Heart right ventricle (tissue), 16 donors: ENCODE measurements around the gene CDC5L. TPM values are rescaled to one million over a fixed set of nuclear protein-coding genes. Genes with fewer than 3 reads are reported as not detected.

ENCODE experiments used
- ATAC-seq, 8 donors: fragments of 200-7000 bp; cut with Tn5 transposase; one replicate each; pipeline ENCODE4 v1.9.1; 2020; ENCODE audit warnings: mild to moderate bottlenecking in 8 of 8, moderate library complexity in 8 of 8, moderate number of reproducible peaks in 1 of 8
- DNase-seq, 2 donors: peaks; one replicate each; pipeline ENCODE4 v3.0.0-alpha.2; 2020
- H3K27ac ChIP-seq, 10 donors: fragments of 200-600 bp; sonication (generic) in 2 of 10; one replicate each; pipeline versions ENCODE4 v1.5.0 to v1.8.0; 2020 to 2022; ENCODE audit warnings: mild to moderate bottlenecking in 3 of 10
- H3K27me3 ChIP-seq, 7 donors: fragments of 200-600 bp; one replicate each; pipeline ENCODE4 v1.8.0; 2021 to 2022; ENCODE audit warnings: mild to moderate bottlenecking in 2 of 7
- H3K36me3 ChIP-seq, 9 donors: fragments of 200-600 bp; sonication (generic) in 1 of 9; one replicate each; pipeline versions ENCODE4 v1.5.0 to v1.8.0; 2020 to 2022; ENCODE audit warnings: mild to moderate bottlenecking in 2 of 9
- H3K4me1 ChIP-seq, 9 donors: fragments of 200-600 bp; sonication (generic) in 1 of 9; one replicate each; pipeline versions ENCODE4 v1.5.0 to v1.8.0; 2020 to 2022; ENCODE audit warnings: mild to moderate bottlenecking in 4 of 9
- H3K4me3 ChIP-seq, 10 donors: fragments of 200-600 bp; sonication (generic) in 2 of 10; one replicate each; pipeline versions ENCODE4 v1.5.0 to v1.8.0; 2020 to 2022; ENCODE audit warnings: mild to moderate bottlenecking in 7 of 10, moderate library complexity in 2 of 10
- H3K9me3 ChIP-seq, 11 donors: fragments of 200-600 bp in 10 of 11; sonication (generic) in 2 of 11; one replicate each; pipeline versions ENCODE4 v1.5.0 to v1.8.0; 2013 to 2022; ENCODE audit warnings: mild to moderate bottlenecking in 2 of 11, control low read depth in 1 of 11, moderate library complexity in 1 of 11
- WGBS, 2 donors: extraction: QIAGEN DNeasy Blood & Tissue Kit; methylation state at CpG; one replicate each; pipeline ENCODE4 v1.1.7; 2013; ENCODE audit warnings: inconsistent platforms in 1 of 2; 5-methylcytosine and 5-hydroxymethylcytosine counted together
- intact Hi-C, 10 donors: fragments of 100-400 bp; cut with DNase I; formaldehyde crosslinking; loops; one replicate each; pipeline versions ENCODE4 v1.11.1 to v1.14.2; 2022
- polyA plus RNA-seq, 2 donors: library from polyadenylated mRNA; stranded (reverse); fragments of 200-250 nt; gene quantifications; one replicate each; pipeline ENCODE4 v1.2.3, GENCODE V29; 2013
- total RNA-seq, 10 donors: library from RNA; stranded (reverse); fragmentation: NEBNext Ultra II Directional in 3 of 10; extraction: Animal tissue kit (Norgen Biotek cat#: 25700) in 3 of 10; gene quantifications; one replicate each; pipeline versions ENCODE4 v1.2.1 to v1.2.4, GENCODE V29; 2021 to 2023
- TF ChIP-seq, protein P1 (sequence below), 9 donors: fragments of 200-600 bp; sonication (generic) in 2 of 9; IDR thresholded peaks; one replicate each; pipeline versions ENCODE4 v1.5.0 to v1.8.0; 2021 to 2022; ENCODE audit warnings: antibody characterized with exemption in 9 of 9, mild to moderate bottlenecking in 5 of 9, moderate library complexity in 1 of 9
- donor health status: Arrhythmogenic right ventricular cardiomyopathy.
- donor health status: ischemic (EF 13 %, LVEDD 7.1; RV severe dilation, severe dysfunction).
- donor health status: healthy with polysubstance abuse.
- donor health status: DM: no; HTN: yes; CAD: no.
- donor health status: DM: no; HTN: no; CAD: no.
- donor health status: ischemic (EF 25% LVEDD 6.9; RV normal size, moderate dysfunction).
- donor health status: ischemic (EF 25% LVEDD 5.7; RV mildly dilated, moderate dysfunction).
- donor health status: healthy.
- donor health status: DM: yes; HTN: yes; CAD: no.
- donor health status: Ischemic cardiomyopathy.
- donor health status: ischemic (EF 35%, LVEDD 5.7; RV mildly dilated, moderate dysfunction).
- donor health status: nonischemic (EF 11% LVEDD 7.7; RV severe dilation, severe dysfunction).
- donor health status: DM: yes; HTN: yes; CAD: no.
- donor health status: PGD.
- donor health status: ischemic (EF 29% LVEDD 5.4; RV normal size, mild dysfunction).
- donor health status: nonischemic (EF 23%, LVEDD 6.1; RV moderate dilation, normal function).

The CDC5L gene
- total and polyA plus RNA-seq, 12 donors, result 5.4 to 26.5 (median 20.5) TPM

DNA sequence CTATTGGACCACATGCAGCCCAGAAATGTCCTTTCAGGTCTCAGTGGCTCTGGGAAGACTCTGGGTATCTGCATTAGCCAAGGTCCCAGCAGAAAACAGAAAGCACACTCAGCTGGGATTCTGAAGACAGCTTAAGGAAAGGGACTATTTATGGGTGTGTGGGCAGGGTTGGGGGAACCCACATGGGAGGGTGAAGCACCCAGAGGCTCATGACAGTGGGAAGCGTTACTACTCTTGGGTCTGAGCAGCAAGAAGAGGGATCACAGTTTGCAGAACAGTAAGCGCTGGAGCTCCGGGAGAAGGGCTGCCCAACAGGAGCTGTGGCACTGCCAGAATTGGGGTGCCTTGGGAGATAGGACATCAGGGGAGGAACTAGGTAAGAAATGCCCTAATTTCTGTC lies 12.4 kb upstream of the CDC5L start:
- ATAC-seq (no peak), DNase-seq (no peak)
- Histone ChIP-seq H3K9me3 (peaks cover 0 to 4% (median 0%) of the 10 kb centered on the region in 11 donors), H3K27me3 (peaks cover 0 to 11% (median 0%) of the 10 kb centered on the region in 7 donors), H3K4me1 (no peaks in the 10 kb centered on the region), H3K27ac (no peak overlapping the region), H3K36me3 (no peaks in the 10 kb centered on the region), H3K4me3 (no peak overlapping the region)
- WGBS, 2 donors, result 87 to 90% methylated on average over 3 of the region's 3 CpGs
- TF ChIP-seq, protein P1, sequence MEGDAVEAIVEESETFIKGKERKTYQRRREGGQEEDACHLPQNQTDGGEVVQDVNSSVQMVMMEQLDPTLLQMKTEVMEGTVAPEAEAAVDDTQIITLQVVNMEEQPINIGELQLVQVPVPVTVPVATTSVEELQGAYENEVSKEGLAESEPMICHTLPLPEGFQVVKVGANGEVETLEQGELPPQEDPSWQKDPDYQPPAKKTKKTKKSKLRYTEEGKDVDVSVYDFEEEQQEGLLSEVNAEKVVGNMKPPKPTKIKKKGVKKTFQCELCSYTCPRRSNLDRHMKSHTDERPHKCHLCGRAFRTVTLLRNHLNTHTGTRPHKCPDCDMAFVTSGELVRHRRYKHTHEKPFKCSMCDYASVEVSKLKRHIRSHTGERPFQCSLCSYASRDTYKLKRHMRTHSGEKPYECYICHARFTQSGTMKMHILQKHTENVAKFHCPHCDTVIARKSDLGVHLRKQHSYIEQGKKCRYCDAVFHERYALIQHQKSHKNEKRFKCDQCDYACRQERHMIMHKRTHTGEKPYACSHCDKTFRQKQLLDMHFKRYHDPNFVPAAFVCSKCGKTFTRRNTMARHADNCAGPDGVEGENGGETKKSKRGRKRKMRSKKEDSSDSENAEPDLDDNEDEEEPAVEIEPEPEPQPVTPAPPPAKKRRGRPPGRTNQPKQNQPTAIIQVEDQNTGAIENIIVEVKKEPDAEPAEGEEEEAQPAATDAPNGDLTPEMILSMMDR (IDR thresholded peaks at IDR 0.05), result no peak
- intact Hi-C loops, result no loop called here

DNA sequence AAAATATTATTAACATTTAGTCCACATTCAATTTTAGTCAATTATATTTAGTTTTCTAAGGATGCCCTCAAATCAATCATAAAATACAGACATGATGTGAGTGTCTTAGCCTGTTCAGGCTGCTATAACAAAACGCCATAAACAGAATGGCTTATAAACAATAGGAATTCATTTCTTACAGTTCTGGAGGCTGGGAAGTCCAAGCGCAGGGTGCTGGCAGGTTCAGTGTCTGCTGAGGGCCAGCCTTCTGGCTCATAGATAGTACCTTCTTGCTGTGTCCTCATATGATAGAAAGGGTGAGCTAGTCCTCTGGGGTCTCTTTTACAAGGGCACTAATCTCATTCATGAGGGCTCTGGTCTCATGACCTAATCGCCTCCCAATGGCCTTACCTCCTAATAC lies 10.0 kb upstream of the CDC5L start:
- Histone ChIP-seq H3K36me3 (no peaks in the 10 kb centered on the region), H3K4me3 (no peak overlapping the region), H3K9me3 (no peaks in the 10 kb centered on the region), H3K4me1 (peaks cover 0 to 10% (median 0%) of the 10 kb centered on the region in 9 donors), H3K27ac (no peak overlapping the region), H3K27me3 (peaks cover 0 to 7% (median 0%) of the 10 kb centered on the region in 7 donors)
- TF ChIP-seq, protein P1 (IDR thresholded peaks at IDR 0.05), result no peak
- WGBS, 2 donors, result 87 to 94% methylated on average over 3 of the region's 3 CpGs
- no peak for ATAC-seq
- DNase-seq, result no peak
- intact Hi-C loops, result no loop called here

DNA sequence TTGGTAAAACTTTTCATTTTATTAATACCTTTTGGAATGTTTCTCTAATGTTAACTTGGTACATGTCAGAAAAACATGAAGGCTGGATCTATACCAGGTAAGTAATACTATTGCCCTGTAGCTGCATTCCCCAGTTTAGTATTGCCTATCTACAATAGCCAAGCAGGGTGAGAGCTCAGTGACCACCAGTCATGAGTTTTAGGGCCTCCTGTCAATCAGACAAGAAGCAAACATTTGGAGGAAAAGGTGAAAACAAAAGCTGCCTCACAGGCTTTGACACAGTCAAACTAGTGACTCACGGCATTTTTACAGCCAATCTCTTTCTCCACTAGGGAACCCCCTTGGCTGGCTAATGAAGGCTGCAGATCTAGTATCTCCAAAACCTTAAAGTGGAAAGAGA lies 9.5 kb upstream of the CDC5L start:
- Histone ChIP-seq H3K4me3 (no peak overlapping the region), H3K4me1 (peaks cover 0 to 10% (median 0%) of the 10 kb centered on the region in 9 donors), H3K27me3 (peaks cover 0 to 7% (median 0%) of the 10 kb centered on the region in 7 donors), H3K27ac (no peak overlapping the region), H3K36me3 (no peaks in the 10 kb centered on the region), H3K9me3 (no peaks in the 10 kb centered on the region)
- ATAC-seq (no peak), DNase-seq (no peak)
- TF ChIP-seq, protein P1 (IDR thresholded peaks at IDR 0.05), result no peak
- intact Hi-C loops, result no loop called here
- 59 to 62% methylated on average over 1 of the region's 1 CpG for WGBS, 2 donors

DNA sequence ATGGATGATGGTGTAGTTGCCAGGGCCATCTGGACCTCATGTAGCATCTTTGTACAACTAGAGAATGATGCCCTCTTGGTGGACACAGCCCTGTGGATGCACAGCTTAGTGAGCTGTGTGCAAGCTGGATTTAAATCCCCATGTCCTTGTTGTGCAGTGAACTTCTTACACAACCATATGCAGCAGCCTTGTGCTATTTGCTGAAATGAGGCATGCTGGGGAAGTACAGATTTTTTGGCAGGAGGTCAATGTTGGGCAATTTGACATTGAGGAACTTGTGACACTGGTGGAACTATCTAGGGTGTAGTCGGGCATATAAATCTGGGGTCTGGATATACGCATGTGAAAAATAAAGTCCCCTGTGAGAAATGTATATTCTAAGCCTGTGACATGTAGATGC lies 5.8 kb upstream of the CDC5L start:
- H3K4me1 ChIP-seq, result peaks cover 0 to 15% (median 5%) of the 10 kb centered on the region in 9 donors
- H3K9me3 ChIP-seq, result no peaks in the 10 kb centered on the region
- H3K27me3 ChIP-seq, result no peaks in the 10 kb centered on the region
- peak in 7 of 8 donors; percentile 46 to 73 (median 53) for ATAC-seq
- peak overlapping the region in 1 of 10 donors; percentile 58 for H3K27ac ChIP-seq
- no peak overlapping the region for H3K4me3 ChIP-seq
- TF ChIP-seq, protein P1 (IDR thresholded peaks at IDR 0.05), result no peak
- H3K36me3 ChIP-seq, result no peaks in the 10 kb centered on the region
- intact Hi-C loops, result no loop called here
- DNase-seq, result peak in 1 of 2 donors; percentile 48
- WGBS, 2 donors, result 62 to 66% methylated on average over 2 of the region's 2 CpGs
